HG03378 (cell line): ENCODE results near the gene NRSN2.

Experiments used
- ATAC-seq: cut with Tn5 transposase; IDR thresholded peaks from one replicate; pipeline ENCODE4 v1.9.1; 2021; ENCODE audit warnings: mild to moderate bottlenecking, moderate library complexity; ENCODE audit not compliant: unreplicated experiment

Gene NRSN2

GRCh38 chr20:346640-347316, at the start of gene NRSN2:
TSS of gene NRSN2 (plus strand) at chr20:347111. CDS start at chr20:349644, 2,533 bp downstream.
- no peak for ATAC-seq

- no peak for ATAC-seq
Observed at GRCh38 chr20:297925-298775, 48.8 kb upstream of the NRSN2 start.

GRCh38 chr20:298776-299391, 48.0 kb upstream of the NRSN2 start:
- ATAC-seq = no peak

GRCh38 chr20:300345-300990, 46.4 kb upstream of the NRSN2 start:
- ATAC-seq = no peak

- ATAC-seq = no peak
Observed at GRCh38 chr20:301886-302848, 44.7 kb upstream of the NRSN2 start.

GRCh38 chr20:305745-306144, 41.2 kb upstream of the NRSN2 start:
- no peak for ATAC-seq

GRCh38 chr20:308427-309038, 38.4 kb upstream of the NRSN2 start:
- no peak for ATAC-seq

- no peak for ATAC-seq
Observed at GRCh38 chr20:309306-309840, 37.5 kb upstream of the NRSN2 start.

GRCh38 chr20:309841-310644, 36.9 kb upstream of the NRSN2 start:
- peak; percentile 78 for ATAC-seq

GRCh38 chr20:310645-311044, 36.3 kb upstream of the NRSN2 start:
- no peak for ATAC-seq

GRCh38 chr20:311609-312008, 35.3 kb upstream of the NRSN2 start:
- no peak for ATAC-seq

- ATAC-seq = no peak
Observed at GRCh38 chr20:312067-312466, 34.8 kb upstream of the NRSN2 start.

GRCh38 chr20:312866-313265, 34.0 kb upstream of the NRSN2 start:
- ATAC-seq = no peak

- ATAC-seq = no peak
Observed at GRCh38 chr20:313402-313801, 33.5 kb upstream of the NRSN2 start.

GRCh38 chr20:313948-314347, 33.0 kb upstream of the NRSN2 start:
- ATAC-seq = no peak

- ATAC-seq = no peak
Observed at GRCh38 chr20:316316-317068, 30.4 kb upstream of the NRSN2 start.

GRCh38 chr20:324177-325044, 22.5 kb upstream of the NRSN2 start:
- no peak for ATAC-seq
